Measurements from ENCODE around the gene MTCP1.

MTCP1 gene

DNA sequence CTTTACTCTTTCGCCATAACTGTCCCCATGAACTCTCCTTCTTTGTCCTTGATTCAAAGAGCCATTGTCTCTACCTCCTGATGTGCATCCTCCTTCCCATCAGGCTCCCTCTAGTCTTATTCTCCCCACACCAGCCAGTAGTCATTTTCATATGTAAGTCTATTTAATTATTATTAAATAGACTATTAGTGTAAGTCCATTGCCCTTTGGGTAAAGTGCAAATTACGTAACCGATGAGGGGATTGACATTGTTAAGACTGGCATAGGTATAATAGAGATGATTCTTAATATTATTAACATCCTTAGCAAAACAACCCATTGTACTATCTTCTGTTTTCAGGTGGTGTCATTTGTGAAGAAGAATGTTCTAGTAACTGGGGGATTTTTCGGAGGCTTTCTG, 16.7 kb downstream of the MTCP1 start:
- DNase-seq, result no peak

GRCh38 chrX:155053656-155054055, 17.3 kb downstream of the MTCP1 start:
- DNase-seq, result no peak

- no peak for DNase-seq
Observed at GRCh38 chrX:155052738-155053498, 18.0 kb downstream of the MTCP1 start.

DNA sequence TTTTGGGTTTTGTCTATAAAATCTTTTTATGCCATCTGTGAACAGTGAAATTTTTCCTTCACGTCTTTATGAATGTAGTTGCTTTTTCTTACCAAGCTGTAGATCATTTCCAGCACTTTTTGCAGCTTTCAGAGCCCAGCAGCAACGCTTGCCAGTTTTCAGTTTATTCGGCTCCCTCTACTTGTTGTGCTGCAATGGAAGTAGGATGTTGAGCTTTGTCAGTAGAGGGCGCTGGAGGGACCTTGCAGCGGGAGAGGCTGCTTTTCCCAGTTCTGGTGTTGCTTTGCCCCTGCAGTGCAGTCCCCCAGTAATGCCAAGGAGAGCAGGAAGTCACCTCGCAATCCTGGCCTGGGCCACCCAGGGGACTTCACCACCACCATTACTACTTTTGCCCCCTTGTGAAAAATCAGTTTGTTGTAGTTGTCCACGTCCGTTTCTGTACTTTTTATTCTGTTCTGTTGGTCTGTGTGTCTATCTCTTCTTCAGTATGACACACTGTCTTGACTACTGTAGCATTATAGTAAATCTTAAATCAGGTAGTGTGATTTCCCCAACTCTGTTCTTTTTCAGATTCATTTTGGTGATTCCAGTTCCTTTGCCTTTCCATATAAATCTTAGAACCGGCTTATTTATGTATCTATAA, 21.8 kb downstream of the MTCP1 start:
- DNase-seq, result peak in 40 of 56 donors; percentile 0 to 62 (median 20)

DNA sequence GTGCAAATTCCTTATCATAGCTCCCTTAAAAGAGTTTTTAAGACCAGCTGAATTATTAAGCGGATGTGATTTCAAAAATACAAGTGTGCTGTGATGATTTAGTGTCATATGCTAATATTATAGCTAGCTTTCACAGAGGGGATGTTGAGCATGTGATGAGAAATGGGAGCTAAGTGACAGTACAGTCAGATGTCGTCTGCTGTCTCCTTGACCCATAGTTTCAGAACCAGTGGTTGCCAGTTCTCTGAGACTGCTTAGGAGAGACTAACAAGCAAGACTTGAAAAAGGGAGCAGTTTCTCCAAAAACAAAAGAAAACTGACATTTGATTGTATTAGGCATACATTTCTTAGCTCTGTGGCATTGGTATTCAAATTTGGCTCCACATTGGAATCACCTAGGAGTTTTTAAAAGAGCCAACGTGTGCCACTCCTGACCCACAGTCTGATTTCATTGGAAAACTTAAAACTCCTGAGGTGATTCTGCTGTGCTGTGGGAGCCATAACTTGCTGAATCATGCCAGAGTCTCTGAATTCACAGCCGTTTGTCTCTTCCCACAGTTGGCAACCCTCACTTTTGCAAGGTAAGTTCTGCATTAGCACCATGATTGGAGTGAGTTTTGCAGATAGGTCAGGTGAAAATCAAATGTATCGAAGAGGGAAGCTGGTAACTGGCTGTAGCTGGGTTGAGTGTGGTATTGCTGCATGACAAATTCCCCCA, 24.0 kb downstream of the MTCP1 start:
- no peak for DNase-seq

GRCh38 chrX:155046129-155046810, 24.7 kb downstream of the MTCP1 start:
- no peak for DNase-seq

DNA sequence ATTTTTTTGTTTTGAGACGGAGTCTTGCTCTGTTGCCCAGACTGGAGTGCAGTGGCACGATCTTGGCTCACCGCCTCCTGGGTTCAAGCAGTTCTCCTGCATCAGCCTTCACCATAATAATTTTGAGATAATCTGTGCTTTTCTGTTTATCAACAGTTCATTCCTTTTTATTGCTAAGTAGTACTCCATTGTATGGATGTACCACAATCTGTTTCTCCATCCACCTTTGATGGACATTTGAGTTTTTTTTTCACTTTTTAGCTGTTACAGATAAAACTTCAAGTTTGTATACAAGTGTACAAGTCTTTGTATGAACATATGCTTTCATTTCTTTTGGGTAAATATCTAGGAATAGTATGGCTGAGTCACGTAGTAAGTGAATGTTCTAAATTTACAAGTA, 35.2 kb downstream of the MTCP1 start:
- DNase-seq, result no peak

DNA sequence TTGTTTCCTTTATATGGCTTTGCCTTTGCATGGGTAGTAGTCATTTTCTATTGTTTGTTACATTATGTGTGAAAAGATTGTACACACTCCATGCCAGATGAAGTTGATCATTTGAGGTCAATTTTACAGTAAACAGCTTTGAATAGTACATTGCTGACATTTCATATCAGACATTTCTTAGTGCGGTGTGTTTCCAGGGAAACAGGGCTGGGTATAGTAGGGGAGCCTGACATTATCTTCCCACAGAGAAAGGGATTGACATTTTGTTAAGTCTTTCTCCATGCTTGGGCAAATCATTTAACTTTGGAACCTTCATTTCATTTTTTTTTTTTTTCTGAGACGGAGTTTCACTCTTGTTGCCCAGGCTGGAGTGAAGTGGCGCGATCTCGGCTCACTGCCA, 39.3 kb downstream of the MTCP1 start:
- no peak for DNase-seq

DNA sequence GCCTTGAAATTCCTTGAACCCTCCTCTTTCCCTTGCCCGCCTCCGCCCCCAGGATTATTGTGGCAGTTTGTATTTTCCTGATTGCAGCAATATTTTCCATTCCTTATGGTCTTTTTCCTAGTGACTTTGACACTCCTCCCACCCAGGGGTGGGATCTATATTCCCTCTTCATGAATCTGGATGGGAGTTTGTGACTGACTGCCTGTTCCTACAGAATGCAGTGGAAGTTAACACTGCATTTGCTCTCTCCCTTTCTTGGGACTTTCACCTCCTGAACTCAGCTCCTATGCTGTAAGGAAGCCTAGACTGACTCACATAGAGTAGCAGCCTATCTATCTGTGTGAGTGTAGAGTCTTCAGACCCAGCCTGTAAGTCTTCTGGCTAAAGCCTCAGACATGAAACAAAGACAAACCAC, 42.1 kb downstream of the MTCP1 start:
- DNase-seq, result no peak

GRCh38 chrX:155028129-155028528, 42.8 kb downstream of the MTCP1 start:
- no peak for DNase-seq

GRCh38 chrX:155027509-155028066, 43.3 kb downstream of the MTCP1 start:
- peak in 2 of 56 donors; percentile 2 for DNase-seq

DNA sequence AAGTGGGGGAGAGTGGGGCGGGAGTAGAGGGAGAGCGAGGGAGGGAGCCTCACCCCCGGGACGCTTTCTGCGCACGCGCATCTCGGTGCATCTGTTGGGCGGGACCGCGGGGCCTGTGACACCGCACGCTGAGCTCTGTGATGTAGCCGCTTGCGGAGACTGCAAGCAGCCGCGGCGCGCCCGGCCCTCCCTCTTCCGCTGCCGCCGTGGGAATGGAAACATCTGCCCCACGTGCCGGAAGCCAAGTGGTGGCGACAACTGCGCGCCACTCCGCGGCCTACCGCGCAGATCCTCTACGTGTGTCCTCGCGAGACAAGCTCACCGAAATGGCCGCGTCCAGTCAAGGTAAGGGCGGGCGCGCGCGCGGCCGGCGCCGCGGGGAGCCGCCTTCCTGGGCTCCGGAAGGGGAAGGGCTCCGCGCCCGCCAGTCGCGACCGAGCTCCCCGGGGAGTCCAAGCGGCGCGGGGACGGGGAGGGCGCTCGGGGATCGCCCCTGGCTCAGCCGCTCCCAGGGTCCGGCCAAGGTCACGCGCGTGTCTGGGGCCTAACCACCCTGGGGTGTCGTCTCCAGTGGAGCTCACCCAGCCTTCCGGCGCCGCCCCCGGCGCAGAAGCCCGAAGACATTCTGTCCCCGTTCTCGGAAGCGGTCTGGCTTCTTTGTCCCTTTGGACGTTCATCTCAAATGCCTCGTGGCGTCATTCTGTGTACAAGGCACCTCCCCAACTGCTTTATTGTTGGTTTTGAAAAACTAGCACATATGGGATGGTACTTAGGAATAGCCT, 44.0 kb downstream of the MTCP1 start, which contains the start of gene FUNDC2:
Gene FUNDC2, plus strand, starts transcription at position 118 of the 782 bp plus-strand sequence. Its CDS starts 95 bp downstream, at position 213.
- peak; percentile 33 to 94 (median 85) for DNase-seq

- no peak for DNase-seq
Observed at GRCh38 chrX:155026420-155026726, 44.6 kb downstream of the MTCP1 start.

- DNase-seq, result no peak
Observed at GRCh38 chrX:155023907-155024833, 46.8 kb downstream of the MTCP1 start.

DNA sequence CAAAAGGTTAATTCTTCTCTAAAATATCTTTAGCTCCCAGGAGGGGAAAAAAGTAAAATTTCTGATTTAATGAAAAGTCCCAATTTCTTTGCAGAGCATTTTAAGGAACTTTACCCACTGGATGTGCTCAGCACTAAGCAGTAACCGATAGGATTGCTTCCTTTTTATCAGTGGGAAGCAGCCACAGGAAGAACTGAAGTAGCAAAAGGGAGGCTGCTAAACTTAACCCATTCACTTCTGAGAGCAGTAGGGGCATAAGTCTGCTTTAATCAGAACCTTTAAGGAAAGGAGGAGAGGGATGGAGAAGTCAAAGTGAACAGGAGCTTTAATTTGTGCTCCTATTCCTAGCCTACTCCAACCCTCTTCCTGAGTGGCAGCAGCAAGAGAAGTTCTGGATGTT, 48.4 kb downstream of the MTCP1 start, which contains the start of gene F8:
Gene F8, minus strand, starts transcription at position 139 of the 400 bp plus-strand sequence. CDS start 171 bp downstream, outside the sequence.
- no peak for DNase-seq

DNA sequence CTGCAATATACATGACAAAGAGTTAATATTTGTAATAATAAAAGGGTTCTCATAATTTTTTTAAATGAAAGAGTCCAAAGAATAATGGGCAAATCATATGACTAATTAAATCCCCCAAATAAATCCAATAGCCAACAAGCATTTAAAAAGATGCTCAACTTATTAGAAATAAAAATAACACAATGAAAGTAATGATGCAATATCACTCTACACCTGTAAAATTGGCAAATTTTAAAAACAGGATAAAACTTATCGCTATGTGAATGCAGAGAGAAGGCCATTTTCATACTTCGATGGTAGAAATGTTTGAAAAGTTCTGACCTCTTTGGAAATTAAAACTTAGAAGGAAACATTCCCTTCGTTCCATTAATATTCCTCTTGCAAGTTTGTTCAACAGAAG, 50.3 kb downstream of the MTCP1 start:
- DNase-seq, result no peak

Measured in nucleus accumbens (tissue), 56 donors.